GM19025 (cell line): ENCODE data around the gene SLC17A9.

ENCODE experiments used
- ATAC-seq: cut with Tn5 transposase; IDR thresholded peaks from one replicate; pipeline ENCODE4 v1.9.1; 2021; ENCODE audit warnings: mild to moderate bottlenecking, low read depth, moderate library complexity; ENCODE audit not compliant: unreplicated experiment

The SLC17A9 gene

GRCh38 chr20:62997417-62998035, 45.0 kb downstream of the SLC17A9 start:
- ATAC-seq, result no peak

GRCh38 chr20:62998449-62998848, 45.9 kb downstream of the SLC17A9 start:
- no peak for ATAC-seq

GRCh38 chr20:62999580-62999979, 47.1 kb downstream of the SLC17A9 start:
- no peak for ATAC-seq

GRCh38 chr20:63000036-63000435, 47.5 kb downstream of the SLC17A9 start:
- ATAC-seq, result no peak

GRCh38 chr20:63000958-63001357, 48.4 kb downstream of the SLC17A9 start:
- no peak for ATAC-seq

- no peak for ATAC-seq
Observed at GRCh38 chr20:63002511-63002910, 50.0 kb downstream of the SLC17A9 start.

- no peak for ATAC-seq
Observed at GRCh38 chr20:63003546-63003945, 51.0 kb downstream of the SLC17A9 start.

- no peak for ATAC-seq
Observed at GRCh38 chr20:63004607-63005364, 52.3 kb downstream of the SLC17A9 start.

GRCh38 chr20:63005365-63005861, 52.9 kb downstream of the SLC17A9 start:
- no peak for ATAC-seq

GRCh38 chr20:63005862-63006539, 53.5 kb downstream of the SLC17A9 start:
- ATAC-seq, result no peak

- ATAC-seq, result no peak
Observed at GRCh38 chr20:63006540-63007359, 54.2 kb downstream of the SLC17A9 start, which contains the start of gene BHLHE23. Gene BHLHE23, minus strand, starts transcription at chr20:63006964. Its CDS starts 190 bp downstream, at chr20:63006774.

- ATAC-seq, result no peak
Observed at GRCh38 chr20:63007360-63007645, 54.8 kb downstream of the SLC17A9 start.

GRCh38 chr20:63007646-63008488, 55.4 kb downstream of the SLC17A9 start:
- no peak for ATAC-seq

- ATAC-seq, result no peak
Observed at GRCh38 chr20:63008541-63009044, 56.1 kb downstream of the SLC17A9 start.

- ATAC-seq, result peak; percentile 40
Observed at GRCh38 chr20:63009045-63009961, 56.8 kb downstream of the SLC17A9 start.

- ATAC-seq, result peak; percentile 53
Observed at GRCh38 chr20:63009988-63010769, 57.7 kb downstream of the SLC17A9 start.

GRCh38 chr20:63011798-63012197, 59.3 kb downstream of the SLC17A9 start:
- no peak for ATAC-seq

- no peak for ATAC-seq
Observed at GRCh38 chr20:63013207-63013606, 60.7 kb downstream of the SLC17A9 start.
